HG03066 (cell line): ENCODE measurements around the gene RBPJ.
A peak's percentile ranks its signal among the peaks of the same experiment; 100 is the strongest.
"Not testable (repeated sequence)": the region's sequence is repeated elsewhere in the genome, so short reads cannot be mapped to it uniquely, and the experiment has no call there.

Experiments used
- ATAC-seq: cut with Tn5 transposase; IDR thresholded peaks from one replicate; pipeline ENCODE4 v1.9.1; 2021; ENCODE audit warnings: low read depth; ENCODE audit not compliant: unreplicated experiment

RBPJ gene

DNA sequence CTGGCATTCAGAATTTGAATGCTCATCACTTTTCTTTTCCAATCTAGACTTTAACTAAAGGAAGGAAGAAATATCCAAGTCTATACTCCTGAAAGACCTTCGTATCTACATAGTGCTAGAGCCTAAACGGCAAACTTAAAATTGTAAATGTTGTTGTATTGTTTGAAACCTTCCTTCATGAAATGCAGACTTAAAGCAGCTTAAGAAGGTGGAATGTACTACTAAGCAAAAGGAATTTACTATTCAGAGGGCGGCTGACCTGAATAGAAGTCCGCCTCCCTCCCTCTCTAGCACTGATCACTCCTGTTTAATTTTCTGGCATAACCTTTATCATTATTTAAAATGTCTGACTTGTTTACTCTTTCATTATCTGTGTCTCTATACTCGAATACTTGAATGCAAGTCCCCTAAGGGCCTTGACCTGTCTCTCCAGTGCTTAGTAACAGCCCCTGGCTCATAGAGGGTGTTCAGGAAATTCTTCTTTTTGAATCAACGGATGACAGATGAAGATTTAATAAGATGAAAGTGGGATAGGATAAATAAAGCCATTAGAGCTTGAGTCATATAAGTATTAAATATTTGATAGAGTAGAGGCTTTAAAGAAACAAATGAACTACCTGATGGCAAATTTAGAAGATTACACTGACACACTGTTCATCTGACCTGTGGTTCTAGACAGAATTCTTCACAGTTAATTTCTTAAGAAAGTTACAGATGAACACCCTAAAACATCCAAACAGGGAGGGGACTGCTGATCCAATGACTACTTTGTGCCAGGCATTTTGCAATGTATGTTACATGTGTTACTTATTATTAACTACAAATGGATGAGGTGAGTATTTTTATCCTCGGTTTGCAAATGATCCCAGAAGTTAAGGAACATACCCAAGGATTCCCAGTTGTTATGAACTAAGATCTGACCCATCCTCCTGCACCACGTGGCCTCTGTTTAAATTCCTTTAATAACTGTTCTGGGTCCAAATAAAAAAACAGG lies 20.2 kb upstream of the RBPJ start:
- ATAC-seq, result no peak

- no peak for ATAC-seq
These were observed 18.5 kb upstream of the RBPJ start for GRCh38 chr4:26302031-26302899.

DNA sequence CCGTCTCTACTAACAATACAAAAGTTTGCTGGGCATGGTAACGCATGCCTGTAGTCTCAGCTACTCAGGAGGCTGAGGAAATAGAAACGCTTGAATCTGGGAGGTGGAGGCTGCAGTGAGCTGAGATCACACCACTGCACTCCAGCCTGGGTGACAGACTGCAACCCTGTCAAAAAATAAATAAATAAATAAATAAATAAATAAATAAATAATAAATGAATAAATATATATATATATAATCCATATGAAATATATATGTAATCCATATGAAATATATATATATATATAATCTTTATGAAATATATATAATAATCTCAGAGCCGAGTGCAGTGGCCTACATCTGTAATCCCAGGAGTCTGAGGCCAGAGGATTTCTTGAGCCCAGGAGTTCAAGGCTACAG lies 17.8 kb upstream of the RBPJ start:
- ATAC-seq, result no peak

DNA sequence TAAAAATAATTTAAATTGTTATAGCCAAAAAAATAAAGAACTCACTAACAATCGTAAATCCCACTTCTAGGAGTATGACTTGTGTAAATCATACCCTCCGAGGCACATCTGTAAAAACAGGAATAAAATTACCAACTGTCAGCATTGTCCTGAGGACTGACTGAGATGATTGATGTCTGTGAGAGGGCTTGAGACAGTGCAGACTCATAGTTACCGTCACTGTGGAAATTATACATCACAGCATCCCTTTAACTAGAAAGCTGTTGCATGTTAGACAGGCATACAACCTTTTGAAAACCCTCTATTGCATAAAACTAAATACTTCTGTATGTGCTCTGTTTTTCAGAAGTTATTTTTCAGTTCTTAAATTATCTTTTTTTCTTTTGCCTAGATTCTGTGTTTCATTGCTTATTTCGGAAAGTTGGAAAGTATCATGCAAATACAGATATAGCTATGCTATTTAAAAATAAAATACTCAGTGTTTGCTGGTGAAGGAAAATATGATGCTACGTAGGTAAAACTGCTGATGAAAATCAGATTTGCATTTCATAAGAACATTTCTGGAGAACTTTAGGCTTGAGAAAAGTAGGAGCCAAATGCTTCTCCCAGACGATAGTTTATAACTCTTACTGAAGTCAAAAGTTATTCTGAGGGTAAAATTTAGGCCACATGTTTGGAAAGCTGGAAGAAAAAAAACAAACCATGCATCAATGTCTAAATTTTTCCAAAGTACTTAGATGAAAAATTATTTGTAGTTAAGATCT lies 13.6 kb upstream of the RBPJ start:
- ATAC-seq, result no peak

GRCh38 chr4:26308568-26308967 lies 12.2 kb upstream of the RBPJ start:
- ATAC-seq, result no peak

- no peak for ATAC-seq
These were observed 10.6 kb upstream of the RBPJ start for GRCh38 chr4:26310264-26310663.

DNA sequence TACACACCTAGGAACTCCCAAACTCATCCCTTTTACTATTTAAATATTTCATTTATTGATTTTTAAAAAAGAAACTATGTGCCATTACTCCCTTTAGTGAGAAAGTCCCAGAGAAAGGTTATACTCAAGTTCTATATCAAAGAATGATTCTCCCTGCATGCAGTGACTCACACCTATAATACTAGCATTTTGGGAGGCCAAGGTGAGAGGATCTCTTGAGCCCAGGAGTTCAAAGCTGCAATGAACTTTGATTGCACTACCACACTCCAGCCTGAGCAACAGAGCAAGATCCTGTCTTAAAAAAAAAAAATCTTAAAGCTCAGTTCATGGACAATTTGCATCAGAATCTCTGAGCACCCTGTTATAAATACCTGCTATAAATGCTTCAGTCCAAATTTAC lies 9.2 kb upstream of the RBPJ start:
- no peak for ATAC-seq

GRCh38 chr4:26315316-26315932 lies 5.4 kb upstream of the RBPJ start:
- not testable (repeated sequence) for ATAC-seq

- ATAC-seq, result no peak
These were observed 3.0 kb upstream of the RBPJ start for GRCh38 chr4:26317766-26318165.

GRCh38 chr4:26319467-26319948 lies 1.3 kb upstream of the RBPJ start:
- ATAC-seq, result peak; percentile 68

- peak; percentile 22 for ATAC-seq
These were observed 771 bp upstream of the RBPJ start for GRCh38 chr4:26319949-26320537.

DNA sequence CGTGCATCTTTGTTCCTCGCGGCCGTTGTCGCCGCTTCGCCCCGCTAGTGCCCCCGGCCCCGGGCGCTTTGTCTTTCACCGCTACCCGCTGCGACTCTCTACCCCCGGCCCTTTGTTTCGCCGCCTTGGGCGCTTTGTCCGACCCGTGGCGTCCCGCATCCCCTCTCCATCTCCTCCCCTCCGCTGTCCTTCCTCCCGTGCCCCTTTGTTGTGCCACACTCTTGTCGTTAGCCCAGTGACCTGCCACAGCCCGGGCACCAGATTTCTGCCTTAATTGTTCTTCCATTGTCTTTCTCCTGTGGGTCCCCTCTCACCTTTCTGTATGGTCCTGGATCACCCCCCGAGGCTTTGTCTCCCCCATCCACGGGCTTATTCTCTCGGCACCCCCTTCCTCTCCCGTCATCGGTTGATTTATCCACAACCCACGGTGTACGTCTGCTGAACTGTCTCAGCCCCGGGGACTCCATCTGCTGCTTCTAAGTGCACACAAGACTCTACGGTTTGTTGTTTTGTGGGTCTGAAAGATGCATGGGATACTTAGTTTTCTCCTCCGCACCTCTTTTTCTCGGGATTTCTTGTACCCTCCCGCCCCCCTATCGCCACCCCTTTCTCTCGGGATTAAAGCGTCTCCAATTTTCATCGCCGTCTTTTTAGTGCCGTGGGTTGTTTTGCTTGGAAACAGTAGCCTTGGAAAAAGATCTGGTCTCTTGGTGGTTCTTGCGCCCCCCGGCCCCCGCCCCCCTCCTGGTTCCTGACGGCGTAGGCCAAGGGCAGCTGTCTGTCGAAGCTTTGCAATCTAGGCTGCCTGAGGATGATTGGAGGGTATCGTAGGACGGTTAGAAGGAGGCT lies 783 bp downstream of the RBPJ start:
- ATAC-seq, result no peak

- ATAC-seq, result no peak
These were observed 1.5 kb downstream of the RBPJ start for GRCh38 chr4:26322346-26322745.

- no peak for ATAC-seq
These were observed 3.0 kb downstream of the RBPJ start for GRCh38 chr4:26323821-26324220.

DNA sequence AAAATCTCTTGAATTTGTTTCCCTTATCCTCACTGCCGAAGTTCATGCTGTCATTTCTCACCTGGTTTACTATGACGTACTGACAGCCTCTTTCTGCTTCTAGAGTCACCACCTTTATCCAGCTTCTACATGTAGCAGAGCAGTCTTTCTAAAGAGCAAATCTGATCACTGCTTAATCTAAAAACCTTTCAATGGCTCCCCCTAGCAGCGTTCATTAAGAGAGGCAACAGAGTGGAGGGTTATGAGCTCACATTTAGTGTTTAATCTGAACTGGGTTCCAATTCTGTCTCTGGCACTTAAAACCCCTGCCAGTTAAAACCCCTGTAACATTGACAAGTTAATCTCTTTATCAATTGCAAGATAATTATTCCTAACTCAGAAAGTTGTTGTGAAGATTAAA lies 4.4 kb downstream of the RBPJ start:
- ATAC-seq, result no peak

GRCh38 chr4:26326791-26327190 lies 6.0 kb downstream of the RBPJ start:
- no peak for ATAC-seq

GRCh38 chr4:26330186-26330787 lies 9.5 kb downstream of the RBPJ start:
- ATAC-seq, result no peak

GRCh38 chr4:26330946-26331345 lies 10.1 kb downstream of the RBPJ start:
- ATAC-seq, result no peak
